HG03439 (cell line): Measurements from ENCODE around the gene DHX29.
A peak's percentile ranks its signal among the peaks of the same experiment; 100 is the strongest.

Experiments used
- ATAC-seq: cut with Tn5 transposase; IDR thresholded peaks from one replicate; pipeline ENCODE4 v1.9.1; 2021; ENCODE audit warnings: mild to moderate bottlenecking, moderate library complexity; ENCODE audit not compliant: unreplicated experiment

Gene DHX29

GRCh38 chr5:55232985-55233928 lies 74.2 kb downstream of the DHX29 start, which contains the start of gene CCNO:
Gene CCNO (minus strand): TSS chr5:55233608. CDS start chr5:55233523, 85 bp downstream.
- ATAC-seq = peak; percentile 60

GRCh38 chr5:55232271-55232984 lies 75.1 kb downstream of the DHX29 start:
- ATAC-seq = peak; percentile 8

- no peak for ATAC-seq
Observed at GRCh38 chr5:55231919-55232270, 75.6 kb downstream of the DHX29 start.

- ATAC-seq = no peak
Observed at GRCh38 chr5:55231029-55231918, 76.2 kb downstream of the DHX29 start.

GRCh38 chr5:55230086-55230629 lies 77.3 kb downstream of the DHX29 start:
- no peak for ATAC-seq

- ATAC-seq = no peak
Observed at GRCh38 chr5:55227664-55228430, 79.6 kb downstream of the DHX29 start.

GRCh38 chr5:55226934-55227663 lies 80.4 kb downstream of the DHX29 start, which contains the start of gene MCIDAS:
Gene MCIDAS (minus strand): TSS chr5:55227315. CDS start chr5:55227138, 177 bp downstream.
- peak; percentile 56 for ATAC-seq

- peak; percentile 54 for ATAC-seq
Observed at GRCh38 chr5:55226027-55226933, 81.2 kb downstream of the DHX29 start.

GRCh38 chr5:55225346-55225745 lies 82.1 kb downstream of the DHX29 start:
- ATAC-seq = no peak

- ATAC-seq = no peak
Observed at GRCh38 chr5:55223812-55224240, 83.7 kb downstream of the DHX29 start.

GRCh38 chr5:55222985-55223811 lies 84.3 kb downstream of the DHX29 start:
- no peak for ATAC-seq

- ATAC-seq = no peak
Observed at GRCh38 chr5:55222092-55222984, 85.2 kb downstream of the DHX29 start.

GRCh38 chr5:55220433-55221185 lies 86.9 kb downstream of the DHX29 start:
- ATAC-seq = no peak

- no peak for ATAC-seq
Observed at GRCh38 chr5:55219770-55220169, 87.7 kb downstream of the DHX29 start.

GRCh38 chr5:55218967-55219366 lies 88.5 kb downstream of the DHX29 start:
- no peak for ATAC-seq
